Retina (tissue), 1 donor: ENCODE measurements around the gene CFAP221.

Experiments
- DNase-seq: peaks from one replicate; pipeline ENCODE4 v3.0.0-alpha.2; 2016

CFAP221 gene

GRCh38 chr2:119702918-119703401, 158.7 kb downstream of the CFAP221 start:
- peak; percentile 79 for DNase-seq

GRCh38 chr2:119703526-119703925, 159.3 kb downstream of the CFAP221 start:
- no peak for DNase-seq

- no peak for DNase-seq
Observed at GRCh38 chr2:119704670-119705120, 160.4 kb downstream of the CFAP221 start.

GRCh38 chr2:119706221-119706620, 162.0 kb downstream of the CFAP221 start:
- no peak for DNase-seq
